HepG2 (cell line): ENCODE data around the gene PDZD7. TPM values are rescaled to one million over a fixed set of nuclear protein-coding genes. Genes with fewer than 3 reads are reported as not detected.
A peak's percentile ranks its signal among the peaks of the same experiment; 100 is the strongest.

Experiments used
- MXI1 ChIP-seq: IDR thresholded peaks from 3 replicates; pipeline ENCODE4 v1.6.1; 2012; ENCODE audit warnings: low read depth, low read length, inconsistent platforms, borderline replicate concordance
- MYC ChIP-seq: sonication (generic); formaldehyde crosslinking; IDR thresholded peaks from 2 replicates; pipeline ENCODE4 v1.9.0; 2021; ENCODE audit warnings: missing genetic modification reagents, borderline replicate concordance
- SALL1 ChIP-seq: sonication (generic); formaldehyde crosslinking; IDR thresholded peaks from 2 replicates; pipeline ENCODE4 v1.8.0; 2022; ENCODE audit warnings: mild to moderate bottlenecking, missing genetic modification reagents
- THAP7 ChIP-seq: sonication (generic); formaldehyde crosslinking; IDR thresholded peaks from 2 replicates; pipeline ENCODE4 v1.8.1; 2023; ENCODE audit warnings: mild to moderate bottlenecking, missing genetic modification reagents
- TOPORS ChIP-seq: sonication (generic); formaldehyde crosslinking; IDR thresholded peaks from 2 replicates; pipeline ENCODE4 v1.8.0; 2023; ENCODE audit warnings: mild to moderate bottlenecking, missing genetic modification reagents
- ZNF607 ChIP-seq: sonication (generic); formaldehyde crosslinking; IDR thresholded peaks from 2 replicates; pipeline ENCODE4 v1.5.1; 2020; ENCODE audit warnings: missing genetic modification reagents, mild to moderate bottlenecking, borderline replicate concordance
- ZSCAN30 ChIP-seq: sonication (generic); formaldehyde crosslinking; IDR thresholded peaks from 2 replicates; pipeline ENCODE4 v1.5.0; 2020; ENCODE audit warnings: mild to moderate bottlenecking, missing genetic modification reagents
- polyA plus RNA-seq, 8 experiments: library from polyadenylated mRNA; depleted of rRNA in 3 of 8; stranded (reverse) in 7 of 8; unstranded in 1 of 8; fragments of >200 nt; fragmentation: Illumina TruSeq in 4 of 8; extraction: Trizol in 4 of 8; gene quantifications; 2 replicates each; pipeline versions ENCODE4 v1.2.1 to v1.2.3, GENCODE V29; 2011 to 2016; ENCODE audit warnings: low read depth in 4 of 8, missing spikeins in 1 of 8, mixed read lengths in 1 of 8; ENCODE audit not compliant: insufficient read depth in 1 of 8
- total RNA-seq, 5 experiments: library from RNA; depleted of rRNA; stranded (reverse); fragments of >200 nt; fragmentation: Illumina TruSeq; extraction: Trizol; gene quantifications; 2 replicates each; pipeline ENCODE4 v1.2.3, GENCODE V29; 2016; ENCODE audit warnings: low read depth in 1 of 5
- TF ChIP-seq, protein P1 (sequence below): sonication (generic); formaldehyde crosslinking; IDR thresholded peaks from 2 replicates; pipeline ENCODE4 v1.4.0; 2020; ENCODE audit warnings: missing genetic modification reagents
- TF ChIP-seq, protein P2 (sequence below): sonication (generic); formaldehyde crosslinking; conservative IDR thresholded peaks from 2 replicates; pipeline ENCODE4 v1.4.0; 2020; ENCODE audit warnings: mild to moderate bottlenecking, missing genetic modification reagents, moderate library complexity
- TF ChIP-seq, protein P3 (sequence below): sonication (generic); formaldehyde crosslinking; IDR thresholded peaks from 2 replicates; pipeline ENCODE4 v1.8.1; 2023; ENCODE audit warnings: missing genetic modification reagents, inconsistent platforms, borderline replicate concordance
- TF ChIP-seq, protein P4 (sequence below): IDR thresholded peaks from 2 replicates; pipeline ENCODE4 v1.6.1; 2012; ENCODE audit warnings: low read length, improper control_type of control experiment
- TF ChIP-seq, protein P5 (sequence below): IDR thresholded peaks from 2 replicates; pipeline ENCODE4 v1.6.1; 2016; ENCODE audit warnings: low read depth, missing genetic modification reagents, missing compliant biosample characterization

Gene PDZD7
- total and polyA plus RNA-seq, 2 of the 13 experiments (the other 11 are each of a cell fraction or from before 2014, with no cell fraction given) = 0.58 to 0.73 TPM

GRCh38 chr10:101060951-101061623, 30.2 kb upstream of the PDZD7 start (continued):
- TF ChIP-seq, protein P1, sequence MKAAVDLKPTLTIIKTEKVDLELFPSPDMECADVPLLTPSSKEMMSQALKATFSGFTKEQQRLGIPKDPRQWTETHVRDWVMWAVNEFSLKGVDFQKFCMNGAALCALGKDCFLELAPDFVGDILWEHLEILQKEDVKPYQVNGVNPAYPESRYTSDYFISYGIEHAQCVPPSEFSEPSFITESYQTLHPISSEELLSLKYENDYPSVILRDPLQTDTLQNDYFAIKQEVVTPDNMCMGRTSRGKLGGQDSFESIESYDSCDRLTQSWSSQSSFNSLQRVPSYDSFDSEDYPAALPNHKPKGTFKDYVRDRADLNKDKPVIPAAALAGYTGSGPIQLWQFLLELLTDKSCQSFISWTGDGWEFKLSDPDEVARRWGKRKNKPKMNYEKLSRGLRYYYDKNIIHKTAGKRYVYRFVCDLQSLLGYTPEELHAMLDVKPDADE = 0 out of 2 replicates have a peak, but pooled peaks have one; percentile 49
- no peak for TF ChIP-seq TOPORS (CRISPR knock-in tag)
- TF ChIP-seq SALL1 (CRISPR knock-in tag) = peak; percentile 78
- TF ChIP-seq, protein P2, sequence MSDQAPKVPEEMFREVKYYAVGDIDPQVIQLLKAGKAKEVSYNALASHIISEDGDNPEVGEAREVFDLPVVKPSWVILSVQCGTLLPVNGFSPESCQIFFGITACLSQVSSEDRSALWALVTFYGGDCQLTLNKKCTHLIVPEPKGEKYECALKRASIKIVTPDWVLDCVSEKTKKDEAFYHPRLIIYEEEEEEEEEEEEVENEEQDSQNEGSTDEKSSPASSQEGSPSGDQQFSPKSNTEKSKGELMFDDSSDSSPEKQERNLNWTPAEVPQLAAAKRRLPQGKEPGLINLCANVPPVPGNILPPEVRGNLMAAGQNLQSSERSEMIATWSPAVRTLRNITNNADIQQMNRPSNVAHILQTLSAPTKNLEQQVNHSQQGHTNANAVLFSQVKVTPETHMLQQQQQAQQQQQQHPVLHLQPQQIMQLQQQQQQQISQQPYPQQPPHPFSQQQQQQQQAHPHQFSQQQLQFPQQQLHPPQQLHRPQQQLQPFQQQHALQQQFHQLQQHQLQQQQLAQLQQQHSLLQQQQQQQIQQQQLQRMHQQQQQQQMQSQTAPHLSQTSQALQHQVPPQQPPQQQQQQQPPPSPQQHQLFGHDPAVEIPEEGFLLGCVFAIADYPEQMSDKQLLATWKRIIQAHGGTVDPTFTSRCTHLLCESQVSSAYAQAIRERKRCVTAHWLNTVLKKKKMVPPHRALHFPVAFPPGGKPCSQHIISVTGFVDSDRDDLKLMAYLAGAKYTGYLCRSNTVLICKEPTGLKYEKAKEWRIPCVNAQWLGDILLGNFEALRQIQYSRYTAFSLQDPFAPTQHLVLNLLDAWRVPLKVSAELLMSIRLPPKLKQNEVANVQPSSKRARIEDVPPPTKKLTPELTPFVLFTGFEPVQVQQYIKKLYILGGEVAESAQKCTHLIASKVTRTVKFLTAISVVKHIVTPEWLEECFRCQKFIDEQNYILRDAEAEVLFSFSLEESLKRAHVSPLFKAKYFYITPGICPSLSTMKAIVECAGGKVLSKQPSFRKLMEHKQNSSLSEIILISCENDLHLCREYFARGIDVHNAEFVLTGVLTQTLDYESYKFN (CRISPR knock-in tag) = peak; percentile 91
- peak; percentile 85; the same call in 1 of the 2 replicates for TF ChIP-seq ZNF607
- TF ChIP-seq, protein P3, sequence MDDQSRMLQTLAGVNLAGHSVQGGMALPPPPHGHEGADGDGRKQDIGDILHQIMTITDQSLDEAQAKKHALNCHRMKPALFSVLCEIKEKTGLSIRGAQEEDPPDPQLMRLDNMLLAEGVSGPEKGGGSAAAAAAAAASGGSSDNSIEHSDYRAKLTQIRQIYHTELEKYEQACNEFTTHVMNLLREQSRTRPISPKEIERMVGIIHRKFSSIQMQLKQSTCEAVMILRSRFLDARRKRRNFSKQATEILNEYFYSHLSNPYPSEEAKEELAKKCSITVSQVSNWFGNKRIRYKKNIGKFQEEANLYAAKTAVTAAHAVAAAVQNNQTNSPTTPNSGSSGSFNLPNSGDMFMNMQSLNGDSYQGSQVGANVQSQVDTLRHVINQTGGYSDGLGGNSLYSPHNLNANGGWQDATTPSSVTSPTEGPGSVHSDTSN = no peak
- no peak; the same call in 2 of the 3 replicates for TF ChIP-seq MXI1
- TF ChIP-seq, protein P4, sequence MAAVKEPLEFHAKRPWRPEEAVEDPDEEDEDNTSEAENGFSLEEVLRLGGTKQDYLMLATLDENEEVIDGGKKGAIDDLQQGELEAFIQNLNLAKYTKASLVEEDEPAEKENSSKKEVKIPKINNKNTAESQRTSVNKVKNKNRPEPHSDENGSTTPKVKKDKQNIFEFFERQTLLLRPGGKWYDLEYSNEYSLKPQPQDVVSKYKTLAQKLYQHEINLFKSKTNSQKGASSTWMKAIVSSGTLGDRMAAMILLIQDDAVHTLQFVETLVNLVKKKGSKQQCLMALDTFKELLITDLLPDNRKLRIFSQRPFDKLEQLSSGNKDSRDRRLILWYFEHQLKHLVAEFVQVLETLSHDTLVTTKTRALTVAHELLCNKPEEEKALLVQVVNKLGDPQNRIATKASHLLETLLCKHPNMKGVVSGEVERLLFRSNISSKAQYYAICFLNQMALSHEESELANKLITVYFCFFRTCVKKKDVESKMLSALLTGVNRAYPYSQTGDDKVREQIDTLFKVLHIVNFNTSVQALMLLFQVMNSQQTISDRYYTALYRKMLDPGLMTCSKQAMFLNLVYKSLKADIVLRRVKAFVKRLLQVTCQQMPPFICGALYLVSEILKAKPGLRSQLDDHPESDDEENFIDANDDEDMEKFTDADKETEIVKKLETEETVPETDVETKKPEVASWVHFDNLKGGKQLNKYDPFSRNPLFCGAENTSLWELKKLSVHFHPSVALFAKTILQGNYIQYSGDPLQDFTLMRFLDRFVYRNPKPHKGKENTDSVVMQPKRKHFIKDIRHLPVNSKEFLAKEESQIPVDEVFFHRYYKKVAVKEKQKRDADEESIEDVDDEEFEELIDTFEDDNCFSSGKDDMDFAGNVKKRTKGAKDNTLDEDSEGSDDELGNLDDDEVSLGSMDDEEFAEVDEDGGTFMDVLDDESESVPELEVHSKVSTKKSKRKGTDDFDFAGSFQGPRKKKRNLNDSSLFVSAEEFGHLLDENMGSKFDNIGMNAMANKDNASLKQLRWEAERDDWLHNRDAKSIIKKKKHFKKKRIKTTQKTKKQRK = no peak
- TF ChIP-seq ZSCAN30 = peak; percentile 80
- TF ChIP-seq, protein P5, sequence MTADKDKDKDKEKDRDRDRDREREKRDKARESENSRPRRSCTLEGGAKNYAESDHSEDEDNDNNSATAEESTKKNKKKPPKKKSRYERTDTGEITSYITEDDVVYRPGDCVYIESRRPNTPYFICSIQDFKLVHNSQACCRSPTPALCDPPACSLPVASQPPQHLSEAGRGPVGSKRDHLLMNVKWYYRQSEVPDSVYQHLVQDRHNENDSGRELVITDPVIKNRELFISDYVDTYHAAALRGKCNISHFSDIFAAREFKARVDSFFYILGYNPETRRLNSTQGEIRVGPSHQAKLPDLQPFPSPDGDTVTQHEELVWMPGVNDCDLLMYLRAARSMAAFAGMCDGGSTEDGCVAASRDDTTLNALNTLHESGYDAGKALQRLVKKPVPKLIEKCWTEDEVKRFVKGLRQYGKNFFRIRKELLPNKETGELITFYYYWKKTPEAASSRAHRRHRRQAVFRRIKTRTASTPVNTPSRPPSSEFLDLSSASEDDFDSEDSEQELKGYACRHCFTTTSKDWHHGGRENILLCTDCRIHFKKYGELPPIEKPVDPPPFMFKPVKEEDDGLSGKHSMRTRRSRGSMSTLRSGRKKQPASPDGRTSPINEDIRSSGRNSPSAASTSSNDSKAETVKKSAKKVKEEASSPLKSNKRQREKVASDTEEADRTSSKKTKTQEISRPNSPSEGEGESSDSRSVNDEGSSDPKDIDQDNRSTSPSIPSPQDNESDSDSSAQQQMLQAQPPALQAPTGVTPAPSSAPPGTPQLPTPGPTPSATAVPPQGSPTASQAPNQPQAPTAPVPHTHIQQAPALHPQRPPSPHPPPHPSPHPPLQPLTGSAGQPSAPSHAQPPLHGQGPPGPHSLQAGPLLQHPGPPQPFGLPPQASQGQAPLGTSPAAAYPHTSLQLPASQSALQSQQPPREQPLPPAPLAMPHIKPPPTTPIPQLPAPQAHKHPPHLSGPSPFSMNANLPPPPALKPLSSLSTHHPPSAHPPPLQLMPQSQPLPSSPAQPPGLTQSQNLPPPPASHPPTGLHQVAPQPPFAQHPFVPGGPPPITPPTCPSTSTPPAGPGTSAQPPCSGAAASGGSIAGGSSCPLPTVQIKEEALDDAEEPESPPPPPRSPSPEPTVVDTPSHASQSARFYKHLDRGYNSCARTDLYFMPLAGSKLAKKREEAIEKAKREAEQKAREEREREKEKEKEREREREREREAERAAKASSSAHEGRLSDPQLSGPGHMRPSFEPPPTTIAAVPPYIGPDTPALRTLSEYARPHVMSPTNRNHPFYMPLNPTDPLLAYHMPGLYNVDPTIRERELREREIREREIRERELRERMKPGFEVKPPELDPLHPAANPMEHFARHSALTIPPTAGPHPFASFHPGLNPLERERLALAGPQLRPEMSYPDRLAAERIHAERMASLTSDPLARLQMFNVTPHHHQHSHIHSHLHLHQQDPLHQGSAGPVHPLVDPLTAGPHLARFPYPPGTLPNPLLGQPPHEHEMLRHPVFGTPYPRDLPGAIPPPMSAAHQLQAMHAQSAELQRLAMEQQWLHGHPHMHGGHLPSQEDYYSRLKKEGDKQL (CRISPR knock-in tag) = no peak
- TF ChIP-seq THAP7 (CRISPR knock-in tag) = no peak
- peak; percentile 65; the same call in 1 of the 2 replicates for TF ChIP-seq MYC
